ENCODE results near the gene TMEM72. TPM values are rescaled to one million over a fixed set of nuclear protein-coding genes. Genes with fewer than 3 reads are reported as not detected.

The TMEM72 gene
- total and polyA plus RNA-seq, 2 experiments from 2014 or later: not detected

- Histone ChIP-seq H3K4me3 (no peak overlapping the region), H3K27ac (ENCODE audit: low read depth) (no peak overlapping the region), H3K4me2 (no peak overlapping the region), H3F3A (replicated peaks; ENCODE audit: low read depth) (no peaks in the 10 kb centered on the region), H3K79me2 (replicated peaks; ENCODE audit: insufficient read depth) (no peaks in the 10 kb centered on the region), H4K20me1 (replicated peaks; ENCODE audit: insufficient read depth) (no peaks in the 10 kb centered on the region), H3K4me1 (ENCODE audit: insufficient read depth) (no peaks in the 10 kb centered on the region), H3K27me3 (ENCODE audit: insufficient read depth) (no peaks in the 10 kb centered on the region), H3K9me2 (ENCODE audit: insufficient read depth) (peaks cover 2% of the 10 kb centered on the region; the same call in 1 of the 2 replicates), H3K36me3 (ENCODE audit: insufficient read depth) (no peaks in the 10 kb centered on the region), H2AFZ (no peak overlapping the region)
- H3K36me3 Mint-ChIP-seq (ENCODE audit: low read depth): peaks cover 4% of the 10 kb centered on the region; the same call in 1 of the 3 replicates
- no peak overlapping the region for H3K4me3 Mint-ChIP-seq
- H3K4me1 Mint-ChIP-seq: peaks cover 4% of the 10 kb centered on the region; the same call in 1 of the 3 replicates
- no peak for TF ChIP-seq STAT1 (IDR thresholded peaks at IDR 0.05; ENCODE audit: unreplicated experiment)
- no peak for TF ChIP-seq POLR2AphosphoS5 (IDR thresholded peaks at IDR 0.05; ENCODE audit: low read depth)
- no peak for TF ChIP-seq ZNF331 (CRISPR knock-in tag; IDR thresholded peaks at IDR 0.05; ENCODE audit: low read depth)
- no peak for TF ChIP-seq ZNF114 (CRISPR knock-in tag; IDR thresholded peaks at IDR 0.05)
- TF ChIP-seq CREB1 (CRISPR knock-in tag; IDR thresholded peaks at IDR 0.05; ENCODE audit: low read depth): no peak
- TF ChIP-seq NANOG (IDR thresholded peaks at IDR 0.05; ENCODE audit: borderline replicate concordance): no peak
- no peak for TF ChIP-seq ZNF462 (CRISPR knock-in tag; IDR thresholded peaks at IDR 0.05)
- TF ChIP-seq, protein P1, sequence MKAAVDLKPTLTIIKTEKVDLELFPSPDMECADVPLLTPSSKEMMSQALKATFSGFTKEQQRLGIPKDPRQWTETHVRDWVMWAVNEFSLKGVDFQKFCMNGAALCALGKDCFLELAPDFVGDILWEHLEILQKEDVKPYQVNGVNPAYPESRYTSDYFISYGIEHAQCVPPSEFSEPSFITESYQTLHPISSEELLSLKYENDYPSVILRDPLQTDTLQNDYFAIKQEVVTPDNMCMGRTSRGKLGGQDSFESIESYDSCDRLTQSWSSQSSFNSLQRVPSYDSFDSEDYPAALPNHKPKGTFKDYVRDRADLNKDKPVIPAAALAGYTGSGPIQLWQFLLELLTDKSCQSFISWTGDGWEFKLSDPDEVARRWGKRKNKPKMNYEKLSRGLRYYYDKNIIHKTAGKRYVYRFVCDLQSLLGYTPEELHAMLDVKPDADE (IDR thresholded peaks at IDR 0.05): no peak
- TF ChIP-seq EZH2 (IDR thresholded peaks at IDR 0.05; ENCODE audit: low read depth, unreplicated experiment): no peak
- no peak for TF ChIP-seq JUNB (IDR thresholded peaks at IDR 0.05; ENCODE audit: unreplicated experiment)
- TF ChIP-seq EZH2phosphoT487 (IDR thresholded peaks at IDR 0.05; ENCODE audit: unreplicated experiment): no peak
- TF ChIP-seq, protein P2, sequence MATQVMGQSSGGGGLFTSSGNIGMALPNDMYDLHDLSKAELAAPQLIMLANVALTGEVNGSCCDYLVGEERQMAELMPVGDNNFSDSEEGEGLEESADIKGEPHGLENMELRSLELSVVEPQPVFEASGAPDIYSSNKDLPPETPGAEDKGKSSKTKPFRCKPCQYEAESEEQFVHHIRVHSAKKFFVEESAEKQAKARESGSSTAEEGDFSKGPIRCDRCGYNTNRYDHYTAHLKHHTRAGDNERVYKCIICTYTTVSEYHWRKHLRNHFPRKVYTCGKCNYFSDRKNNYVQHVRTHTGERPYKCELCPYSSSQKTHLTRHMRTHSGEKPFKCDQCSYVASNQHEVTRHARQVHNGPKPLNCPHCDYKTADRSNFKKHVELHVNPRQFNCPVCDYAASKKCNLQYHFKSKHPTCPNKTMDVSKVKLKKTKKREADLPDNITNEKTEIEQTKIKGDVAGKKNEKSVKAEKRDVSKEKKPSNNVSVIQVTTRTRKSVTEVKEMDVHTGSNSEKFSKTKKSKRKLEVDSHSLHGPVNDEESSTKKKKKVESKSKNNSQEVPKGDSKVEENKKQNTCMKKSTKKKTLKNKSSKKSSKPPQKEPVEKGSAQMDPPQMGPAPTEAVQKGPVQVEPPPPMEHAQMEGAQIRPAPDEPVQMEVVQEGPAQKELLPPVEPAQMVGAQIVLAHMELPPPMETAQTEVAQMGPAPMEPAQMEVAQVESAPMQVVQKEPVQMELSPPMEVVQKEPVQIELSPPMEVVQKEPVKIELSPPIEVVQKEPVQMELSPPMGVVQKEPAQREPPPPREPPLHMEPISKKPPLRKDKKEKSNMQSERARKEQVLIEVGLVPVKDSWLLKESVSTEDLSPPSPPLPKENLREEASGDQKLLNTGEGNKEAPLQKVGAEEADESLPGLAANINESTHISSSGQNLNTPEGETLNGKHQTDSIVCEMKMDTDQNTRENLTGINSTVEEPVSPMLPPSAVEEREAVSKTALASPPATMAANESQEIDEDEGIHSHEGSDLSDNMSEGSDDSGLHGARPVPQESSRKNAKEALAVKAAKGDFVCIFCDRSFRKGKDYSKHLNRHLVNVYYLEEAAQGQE (IDR thresholded peaks at IDR 0.05; ENCODE audit: unreplicated experiment): no peak
- TF ChIP-seq, protein P3, sequence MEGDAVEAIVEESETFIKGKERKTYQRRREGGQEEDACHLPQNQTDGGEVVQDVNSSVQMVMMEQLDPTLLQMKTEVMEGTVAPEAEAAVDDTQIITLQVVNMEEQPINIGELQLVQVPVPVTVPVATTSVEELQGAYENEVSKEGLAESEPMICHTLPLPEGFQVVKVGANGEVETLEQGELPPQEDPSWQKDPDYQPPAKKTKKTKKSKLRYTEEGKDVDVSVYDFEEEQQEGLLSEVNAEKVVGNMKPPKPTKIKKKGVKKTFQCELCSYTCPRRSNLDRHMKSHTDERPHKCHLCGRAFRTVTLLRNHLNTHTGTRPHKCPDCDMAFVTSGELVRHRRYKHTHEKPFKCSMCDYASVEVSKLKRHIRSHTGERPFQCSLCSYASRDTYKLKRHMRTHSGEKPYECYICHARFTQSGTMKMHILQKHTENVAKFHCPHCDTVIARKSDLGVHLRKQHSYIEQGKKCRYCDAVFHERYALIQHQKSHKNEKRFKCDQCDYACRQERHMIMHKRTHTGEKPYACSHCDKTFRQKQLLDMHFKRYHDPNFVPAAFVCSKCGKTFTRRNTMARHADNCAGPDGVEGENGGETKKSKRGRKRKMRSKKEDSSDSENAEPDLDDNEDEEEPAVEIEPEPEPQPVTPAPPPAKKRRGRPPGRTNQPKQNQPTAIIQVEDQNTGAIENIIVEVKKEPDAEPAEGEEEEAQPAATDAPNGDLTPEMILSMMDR (conservative IDR thresholded peaks at IDR 0.05; ENCODE audit: low read depth in 2 of 2): no peak
- H3K27ac Mint-ChIP-seq: no peak overlapping the region
- H3K27me3 Mint-ChIP-seq (ENCODE audit: insufficient read depth, low read depth, poor library complexity): peaks cover 6% of the 10 kb centered on the region
- peaks cover 11% of the 10 kb centered on the region; the same call in 2 of the 3 replicates for H3K9me3 Mint-ChIP-seq
- no peak for DNase-seq (ENCODE audit: low spot score)
- ATAC-seq: no peak
Measured at GRCh38 chr10:44916429-44916828, 5.3 kb downstream of the TMEM72 start.

Data from GM23338 (cell line).